Left forelimb (tissue), 1 donor: Measurements from ENCODE around the gene MAPKAPK3.
"Not testable (repeated sequence)": the region's sequence is repeated elsewhere in the genome, so short reads cannot be mapped to it uniquely, and the experiment has no call there.

Experiments
- DNase-seq: peaks from one replicate; pipeline ENCODE4 v3.0.0-alpha.2; 2018; ENCODE audit warnings: low spot score

MAPKAPK3 gene

DNA sequence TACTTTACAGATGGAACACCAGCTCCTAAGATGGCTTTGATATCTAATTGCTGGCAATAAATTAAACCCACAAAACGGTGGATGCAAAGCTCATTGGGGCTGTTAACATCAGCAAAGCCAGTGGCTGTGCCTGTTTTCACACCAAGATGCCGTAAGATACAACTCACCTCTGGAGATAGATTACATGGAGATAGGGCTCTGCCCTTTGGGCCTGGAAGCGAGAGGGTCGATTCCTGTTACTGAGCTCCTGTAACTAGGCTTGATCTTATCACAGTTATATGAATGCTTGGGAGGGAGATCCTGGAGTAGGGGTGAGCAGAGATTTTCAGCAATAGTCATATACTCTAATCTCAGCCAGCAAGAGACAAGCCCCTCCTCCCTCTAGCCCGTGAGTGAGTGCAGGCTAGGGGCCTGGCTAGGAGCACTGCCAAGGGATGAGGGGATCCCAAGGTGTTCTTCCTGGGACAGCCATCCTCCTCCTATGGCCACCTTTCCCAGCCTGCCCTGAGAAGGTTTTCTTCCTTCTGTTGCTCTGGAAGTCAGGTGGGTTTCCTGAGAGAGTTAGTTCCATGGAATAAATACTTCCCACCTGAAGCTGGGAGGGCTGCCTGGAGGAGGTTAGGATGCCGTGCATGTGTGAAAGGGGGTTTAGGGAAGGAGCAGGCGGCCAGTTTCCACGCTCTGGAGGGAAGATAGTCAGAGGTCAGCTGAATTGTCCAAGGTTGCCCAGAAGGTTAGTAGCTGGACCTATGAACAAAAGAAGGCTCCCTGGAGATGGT, 39.7 kb downstream of the MAPKAPK3 start:
- peak; percentile 8 for DNase-seq

DNA sequence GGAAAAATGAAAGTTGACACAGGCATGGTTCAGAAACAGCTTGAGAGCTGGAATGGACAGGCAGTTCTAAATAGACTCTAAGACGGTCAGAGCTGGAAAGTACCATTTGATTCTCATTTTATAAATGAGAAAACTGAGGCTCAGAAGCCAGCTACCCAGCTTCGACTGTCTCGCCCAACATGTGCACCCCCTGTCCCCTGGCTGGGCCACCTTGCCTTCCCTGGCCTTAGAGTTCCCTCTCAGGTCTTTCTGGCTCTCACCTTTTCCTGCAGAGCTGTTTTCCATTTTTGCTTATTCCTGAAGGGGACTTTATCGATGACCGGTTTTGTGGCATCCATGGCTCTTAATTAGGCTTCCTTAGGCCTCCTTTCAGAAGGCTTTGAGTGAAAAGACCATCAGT, 40.5 kb downstream of the MAPKAPK3 start:
- peak; percentile 14 for DNase-seq

DNA sequence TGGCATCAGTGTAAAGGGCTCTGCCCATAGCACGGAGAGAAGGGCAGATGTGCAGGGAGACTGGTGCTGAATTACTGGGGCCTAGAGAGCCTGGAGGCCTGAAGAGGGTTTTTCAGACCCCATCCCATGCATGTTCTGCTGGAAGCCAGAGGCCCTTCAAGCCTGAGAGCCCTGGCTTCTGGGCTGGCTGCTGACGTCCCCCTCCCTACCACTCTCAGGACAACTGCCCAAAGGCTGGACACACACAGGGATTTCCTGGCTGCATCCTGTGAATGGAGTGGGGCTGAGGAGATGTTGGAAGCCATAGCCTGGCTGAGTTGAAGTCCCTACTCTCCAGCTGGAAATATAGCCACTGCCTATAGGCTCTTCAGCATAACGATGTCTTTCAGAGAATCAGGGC, 40.9 kb downstream of the MAPKAPK3 start:
- peak; percentile 22 for DNase-seq

DNA sequence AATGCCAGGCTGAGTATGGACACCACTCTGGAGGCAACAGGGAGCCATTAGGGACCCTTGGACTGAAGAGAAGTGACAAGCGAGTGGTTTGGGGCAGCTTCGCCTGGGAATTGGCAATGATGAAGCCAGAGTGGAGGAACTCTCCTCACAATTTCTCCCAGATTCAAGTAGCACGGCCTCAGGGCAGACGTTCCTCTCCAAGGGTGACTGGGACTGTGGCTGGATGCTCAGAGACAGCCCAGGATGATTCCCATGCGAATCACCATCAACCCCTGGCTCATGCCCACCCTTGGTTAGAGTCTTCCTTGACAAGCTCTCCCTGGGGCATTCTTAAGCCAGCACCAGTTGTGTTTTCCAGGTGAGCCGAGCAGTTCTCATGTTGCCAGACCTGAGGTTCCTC, 41.5 kb downstream of the MAPKAPK3 start:
- peak; percentile 23 for DNase-seq

DNA sequence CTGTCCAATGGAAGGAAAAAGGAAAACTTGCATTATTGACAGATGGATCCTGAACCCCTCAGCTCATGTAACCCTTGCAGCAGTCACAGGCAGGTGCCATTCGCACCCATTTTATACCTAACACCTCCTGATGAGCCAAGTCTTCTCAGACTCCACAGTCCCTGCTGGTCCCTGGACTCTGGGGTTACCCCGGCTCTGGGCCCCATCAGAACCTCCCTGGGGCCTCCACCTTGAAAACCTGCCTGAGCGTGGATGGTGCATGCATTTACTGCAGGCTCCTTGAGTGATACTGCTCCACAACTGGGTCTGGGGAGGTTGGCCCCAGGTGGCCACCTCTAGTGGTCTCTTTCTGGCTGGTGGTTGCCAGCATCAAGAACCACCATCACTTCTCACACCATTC, 41.9 kb downstream of the MAPKAPK3 start:
- peak; percentile 23 for DNase-seq

DNA sequence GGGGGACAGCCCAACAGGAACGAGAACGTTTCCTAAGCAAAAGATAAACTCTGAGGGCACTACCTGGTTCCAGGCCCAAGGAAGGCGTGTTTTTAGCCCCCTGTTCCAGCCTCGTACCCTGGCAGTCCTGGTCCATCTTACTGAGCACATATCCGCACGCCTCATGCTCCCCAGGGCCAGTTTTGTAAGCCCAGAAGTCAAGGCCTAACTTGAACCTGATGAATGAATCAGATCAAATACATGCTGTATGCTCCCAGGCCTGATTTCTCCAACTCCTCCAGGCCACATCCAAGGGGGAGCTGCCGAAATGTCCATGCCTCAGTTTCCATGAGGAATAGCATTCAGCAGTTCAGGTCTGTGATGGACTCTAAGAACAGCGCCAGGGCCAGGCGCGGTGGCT, 43.4 kb downstream of the MAPKAPK3 start:
- DNase-seq, result peak; percentile 5

DNA sequence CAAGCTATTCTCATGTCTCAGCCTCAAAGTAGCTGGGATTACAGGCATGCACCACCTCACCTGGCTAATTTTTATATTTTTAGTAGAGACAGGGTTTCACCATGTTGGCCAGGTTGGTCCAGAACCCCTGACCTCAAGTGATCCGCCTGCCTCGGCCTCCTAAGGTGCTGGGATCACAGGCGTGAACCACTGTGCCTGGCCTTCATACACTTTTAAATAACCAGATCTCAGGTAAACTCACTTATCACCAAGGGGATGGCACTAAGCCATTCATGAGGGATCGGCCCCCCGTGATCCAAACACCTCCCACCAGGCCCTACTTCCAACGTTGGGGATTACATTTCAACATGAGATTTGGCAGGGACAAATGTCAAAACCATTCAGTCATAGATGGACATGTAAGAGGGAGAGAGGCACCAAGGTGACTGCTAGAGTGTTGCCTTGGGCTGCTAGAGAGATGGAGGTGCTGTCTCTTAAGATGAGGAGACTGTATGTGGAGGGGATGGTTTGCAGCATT, 44.4 kb downstream of the MAPKAPK3 start:
- no peak for DNase-seq

DNA sequence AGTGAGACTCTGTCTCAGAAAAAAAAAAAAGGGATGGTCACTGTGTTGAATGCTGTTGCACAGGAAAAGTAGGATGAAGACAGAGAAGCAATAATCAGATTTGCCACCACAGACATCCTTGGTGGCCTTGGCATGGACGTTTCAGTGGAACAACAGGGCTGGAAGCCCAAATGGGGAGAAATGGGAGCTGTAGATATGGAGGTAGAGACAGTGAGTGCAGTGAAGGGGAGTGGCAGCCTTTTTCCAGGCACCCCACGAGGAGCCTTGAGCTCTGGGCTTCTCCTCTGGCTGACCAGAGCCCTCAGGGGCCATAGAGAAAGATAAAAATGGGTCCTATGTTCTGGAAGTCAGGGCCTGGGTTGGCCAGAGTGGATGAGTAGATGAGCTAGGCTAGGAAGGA, 45.5 kb downstream of the MAPKAPK3 start:
- no peak for DNase-seq

DNA sequence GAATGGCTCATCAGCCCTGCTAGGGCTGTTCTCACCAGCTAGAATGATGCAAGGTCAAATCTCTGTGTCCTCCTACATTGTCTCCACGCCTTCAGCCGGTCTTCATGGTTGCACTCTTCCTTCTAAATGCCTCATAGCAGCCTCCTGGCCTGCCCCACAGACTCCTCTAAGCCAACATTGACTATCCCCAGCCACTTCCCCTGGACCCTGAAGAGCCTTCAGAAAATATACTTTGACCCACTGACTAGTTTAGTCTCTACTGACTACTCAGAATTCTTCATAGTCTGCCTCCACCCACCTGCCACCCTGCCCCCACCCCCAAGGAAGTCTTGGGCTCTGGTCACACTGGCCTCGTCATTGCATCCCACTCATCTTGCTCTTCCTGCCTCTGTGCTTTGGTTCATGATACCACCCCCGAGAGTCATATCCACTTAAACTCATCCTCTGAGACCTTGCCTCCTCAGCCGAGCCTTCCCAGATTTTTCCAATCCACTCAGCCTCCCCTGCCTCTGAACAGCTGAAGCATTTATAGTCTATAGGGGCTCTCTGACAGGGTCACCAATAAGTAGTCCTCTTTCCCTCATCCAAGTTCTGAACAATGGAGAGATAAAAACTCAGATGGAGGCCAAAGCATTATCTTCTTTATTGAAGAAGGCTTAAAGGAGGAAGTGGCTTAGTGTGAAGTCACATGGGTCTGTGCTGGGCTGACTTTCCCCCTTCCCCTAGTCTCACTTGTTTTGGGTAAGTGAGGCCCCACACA, 48.3 kb downstream of the MAPKAPK3 start:
- DNase-seq, result no peak

DNA sequence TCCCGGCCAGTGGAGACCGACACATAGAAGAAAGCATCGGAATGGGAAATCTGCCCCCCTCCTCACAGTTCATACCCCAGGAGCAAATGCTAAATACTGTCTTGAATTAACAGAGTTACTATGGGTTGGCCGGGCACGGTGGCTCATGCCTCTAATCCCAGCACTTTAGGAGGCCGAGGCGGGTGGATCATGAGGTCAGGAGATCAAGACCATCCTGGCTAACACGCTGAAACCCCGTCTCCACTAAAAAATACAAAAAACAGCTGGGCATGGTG, 48.8 kb downstream of the MAPKAPK3 start:
- DNase-seq, result not testable (repeated sequence)

DNA sequence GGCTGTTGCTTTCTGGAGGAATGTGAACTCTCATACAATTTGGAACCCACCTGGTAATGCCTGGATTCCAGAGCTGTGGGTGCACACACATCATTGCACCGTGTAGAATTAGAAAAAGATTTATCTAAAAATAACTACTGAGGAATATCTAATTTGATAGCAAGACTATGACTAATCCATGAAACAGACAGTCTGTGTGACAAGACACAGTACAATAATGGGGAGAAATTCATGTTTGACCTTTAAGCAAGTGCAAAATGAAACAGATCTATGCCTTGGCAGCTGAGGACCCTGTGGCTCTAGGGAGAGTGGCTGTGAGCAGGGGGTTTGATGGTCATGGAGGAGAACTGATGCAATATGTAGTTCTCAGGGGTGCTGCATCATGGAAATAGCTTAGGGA, 49.9 kb downstream of the MAPKAPK3 start:
- DNase-seq, result no peak

DNA sequence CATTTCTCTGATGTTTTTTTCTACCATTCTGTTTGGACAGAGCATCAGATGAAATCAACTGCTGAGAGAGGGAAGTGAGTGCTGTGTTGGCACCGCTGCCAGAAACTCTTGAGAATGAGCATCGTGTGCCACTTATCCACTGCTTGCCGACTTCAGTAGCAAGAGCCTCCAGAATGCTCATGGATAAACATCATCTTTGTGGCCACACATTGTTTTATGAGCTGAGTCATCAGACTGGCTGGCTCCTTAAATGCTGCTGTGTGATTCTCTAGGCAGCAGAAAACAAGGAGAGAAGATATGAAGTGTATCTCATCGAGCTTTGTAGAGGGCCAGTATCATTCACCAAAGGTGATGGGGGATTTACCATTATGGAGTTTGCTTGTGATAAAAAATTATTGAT, 54.4 kb downstream of the MAPKAPK3 start:
- no peak for DNase-seq

DNA sequence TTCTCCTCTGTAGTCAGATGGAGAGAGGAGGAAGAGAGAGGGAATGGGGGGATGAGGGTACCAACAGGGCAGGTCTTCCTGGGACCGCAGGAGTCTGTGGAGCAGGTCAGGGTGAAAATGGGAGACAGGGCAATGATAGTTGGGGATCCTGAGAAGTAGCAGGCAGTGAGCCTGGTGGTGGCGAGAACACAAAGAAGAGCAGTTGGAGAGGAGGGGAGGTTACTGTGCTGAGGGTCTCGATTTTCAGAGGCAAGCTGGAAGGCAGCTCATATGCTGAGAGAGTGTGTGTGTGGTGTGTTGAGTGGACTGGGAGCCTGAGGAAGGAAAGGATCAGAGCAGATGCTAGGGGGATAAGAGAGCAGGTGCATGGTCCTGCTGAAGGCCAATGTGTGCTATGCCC, 55.7 kb downstream of the MAPKAPK3 start:
- no peak for DNase-seq

DNA sequence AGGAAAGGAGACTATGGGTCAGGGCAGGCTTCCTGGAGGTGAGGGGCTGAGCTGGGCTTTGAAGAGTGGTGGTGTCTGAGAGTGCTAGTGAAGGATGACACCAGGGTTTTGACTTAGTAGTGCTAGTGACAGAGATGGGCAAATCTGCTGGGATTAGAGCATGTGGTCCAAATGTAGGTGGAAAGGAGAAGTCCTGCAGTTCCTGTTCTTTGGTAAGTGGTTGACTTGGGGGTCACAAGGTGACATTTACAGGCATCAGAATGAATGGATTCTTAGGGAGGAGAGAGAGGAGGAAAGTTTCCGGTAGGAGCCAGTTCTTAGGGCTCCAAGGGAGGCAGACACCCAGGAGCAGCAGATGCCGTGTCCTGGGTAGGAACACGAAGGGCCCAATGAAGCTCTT, 57.0 kb downstream of the MAPKAPK3 start:
- no peak for DNase-seq

DNA sequence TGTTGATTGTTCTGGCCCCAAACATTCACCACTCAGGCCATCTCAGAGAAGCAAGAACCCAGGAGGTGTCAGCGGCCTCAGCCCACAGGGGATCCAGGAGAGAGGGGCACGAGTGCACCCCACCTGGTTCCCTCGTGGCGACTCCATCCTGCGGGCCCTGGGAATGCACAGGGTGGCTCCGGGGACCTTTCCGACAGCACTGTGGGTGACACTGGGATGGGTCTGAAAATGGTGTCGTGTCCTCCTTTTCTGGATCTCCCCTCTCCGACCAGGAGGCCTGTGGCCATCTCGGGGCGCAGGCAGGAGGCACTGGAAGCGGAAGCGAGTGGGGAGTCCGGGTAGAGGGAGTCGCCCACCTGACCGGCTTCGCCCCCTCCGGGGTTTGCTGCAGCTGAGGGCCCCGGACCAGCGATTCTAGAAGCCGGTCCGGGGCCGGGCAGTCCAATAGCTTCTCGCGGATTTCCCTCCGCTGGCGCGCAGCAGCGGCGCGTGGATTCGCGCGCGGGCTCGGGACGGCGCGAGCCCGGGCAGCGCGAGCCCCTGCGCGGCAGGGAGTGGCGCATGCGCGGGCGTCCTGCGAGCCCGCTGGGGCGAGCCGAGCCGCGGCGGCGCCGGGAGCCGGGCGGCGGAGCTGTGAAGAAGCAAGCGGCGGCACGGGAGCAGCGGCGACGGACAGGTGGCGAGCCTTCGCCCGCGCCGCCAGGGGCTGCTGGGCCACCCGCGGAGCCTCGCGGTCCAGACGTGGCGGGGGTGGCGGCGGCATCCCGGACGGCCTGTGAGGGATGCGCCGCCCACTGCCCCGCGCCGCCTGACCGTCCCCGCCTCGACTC, 57.6 kb downstream of the MAPKAPK3 start, which contains the start of gene DOCK3:
TSS of gene DOCK3 (plus strand) at position 579 of the 830 bp plus-strand sequence. CDS start 337 bp downstream, outside the sequence.
- peak; percentile 71 for DNase-seq

DNA sequence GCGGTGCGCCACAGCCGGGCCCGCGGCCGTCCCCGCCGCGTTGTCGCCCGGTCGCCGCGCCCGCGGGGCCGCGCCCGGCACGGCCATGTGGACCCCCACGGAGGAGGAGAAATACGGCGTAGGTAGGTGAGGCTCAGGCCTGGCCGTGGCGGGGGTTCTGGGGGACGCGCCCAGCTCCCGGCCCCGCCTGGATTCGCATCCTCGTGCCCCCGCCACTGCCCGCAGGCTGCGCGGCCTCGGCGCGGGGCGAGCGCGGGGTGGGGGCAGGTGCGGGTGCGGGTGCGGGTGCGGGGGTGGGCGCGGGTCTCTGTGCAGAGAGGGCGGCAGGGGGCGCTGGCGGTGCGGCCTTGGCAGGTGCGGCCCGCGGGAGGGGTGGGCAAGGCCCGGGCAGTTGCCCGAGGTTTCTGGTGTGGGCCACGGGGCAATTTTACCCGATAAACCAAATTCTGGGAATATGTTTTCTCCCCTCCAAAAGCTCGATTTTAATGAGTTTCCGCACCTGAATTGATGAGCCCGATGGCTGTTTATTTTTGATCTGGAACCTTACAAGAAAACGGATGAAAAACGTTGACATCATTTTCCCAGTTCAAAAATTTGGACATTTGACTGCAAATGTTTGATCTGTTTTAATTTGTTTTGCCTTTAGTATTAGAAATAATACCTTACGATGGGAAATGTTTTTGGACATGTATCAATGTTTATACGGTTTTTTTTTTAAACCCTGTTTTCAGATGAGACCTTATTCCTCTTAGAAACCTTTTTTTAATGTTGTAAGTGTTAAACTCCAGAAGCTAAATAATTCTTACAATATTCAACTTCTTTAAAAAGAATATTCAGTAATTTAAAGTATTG, 58.5 kb downstream of the MAPKAPK3 start:
- no peak for DNase-seq

DNA sequence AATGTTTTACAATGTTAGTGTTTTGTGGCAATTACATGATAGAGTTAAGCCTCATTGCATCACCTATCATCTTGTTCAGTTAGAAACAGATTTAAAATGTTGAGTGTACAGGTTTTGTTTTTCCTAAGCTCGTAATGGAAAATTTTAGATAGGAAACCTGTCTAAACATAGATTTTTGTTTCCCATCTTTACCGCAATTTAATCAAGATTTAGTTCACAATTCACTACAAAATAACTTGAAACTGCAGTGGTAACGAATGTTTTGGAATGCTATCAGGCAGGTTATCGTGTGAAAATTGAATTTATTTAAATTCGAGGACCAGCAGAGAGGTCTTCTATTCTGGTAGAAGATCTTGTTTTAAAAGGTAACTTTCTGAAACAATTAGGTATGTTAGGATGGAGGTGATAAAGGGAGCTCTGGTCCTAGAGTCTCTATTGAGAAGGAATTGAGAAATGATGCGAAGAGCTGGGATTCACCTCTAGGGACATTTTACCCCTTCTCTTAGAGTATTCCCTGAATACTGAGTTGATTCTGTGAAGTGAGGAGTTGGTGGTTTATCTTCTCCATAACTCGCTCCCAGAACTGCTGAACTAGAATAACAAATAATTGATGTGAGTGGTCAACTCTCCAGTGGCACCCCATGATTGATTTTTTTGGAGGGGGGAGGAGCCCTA, 59.2 kb downstream of the MAPKAPK3 start:
- DNase-seq, result no peak

DNA sequence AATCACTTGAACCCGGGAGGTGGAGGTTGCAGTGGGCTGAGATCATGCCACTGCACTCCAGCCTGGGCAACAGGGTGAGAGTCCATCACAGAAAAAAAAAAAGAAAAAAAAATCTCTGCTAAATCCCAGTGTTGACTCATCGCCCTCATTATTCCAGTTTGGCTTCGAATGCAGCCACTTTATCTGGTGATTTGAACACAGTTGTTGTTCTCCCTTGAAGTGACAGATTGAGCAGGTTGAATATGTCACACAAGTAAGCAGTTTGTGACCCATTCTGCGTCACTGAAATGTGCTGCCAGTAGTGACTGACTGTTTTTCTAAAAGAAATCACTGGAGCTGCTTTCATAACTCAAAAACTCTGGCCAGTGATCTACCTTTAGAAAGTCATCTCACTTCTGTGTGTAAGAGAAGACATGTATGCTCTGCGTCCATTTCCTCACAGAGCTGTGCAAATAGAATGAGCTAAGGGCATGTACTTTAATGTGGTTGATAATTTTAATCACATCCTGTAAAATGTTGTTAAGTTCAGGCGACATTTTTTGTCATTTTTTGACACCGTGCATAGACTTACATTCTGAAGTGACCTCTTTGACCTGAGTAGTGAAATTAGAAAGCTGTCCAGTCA, 70.3 kb downstream of the MAPKAPK3 start:
- no peak for DNase-seq

DNA sequence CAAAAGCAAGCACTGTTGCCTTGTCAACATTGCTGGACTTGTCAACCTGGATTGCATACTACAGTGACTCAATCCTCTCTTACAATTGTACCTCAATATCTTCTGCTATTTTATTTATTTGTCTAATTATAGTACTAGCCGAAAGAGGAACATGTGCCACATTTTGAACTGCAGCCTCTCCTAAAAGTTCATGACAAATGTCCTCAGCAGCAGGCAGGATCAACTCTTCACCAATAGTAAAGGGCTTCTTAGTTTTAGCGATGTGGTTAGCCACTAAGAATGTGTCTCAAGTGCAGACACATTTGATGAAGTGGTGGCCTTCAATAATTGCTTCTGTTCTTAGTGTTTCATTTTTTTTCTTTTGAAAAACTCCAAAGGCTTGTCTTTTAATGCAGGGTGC, 71.0 kb downstream of the MAPKAPK3 start:
- DNase-seq, result no peak

DNA sequence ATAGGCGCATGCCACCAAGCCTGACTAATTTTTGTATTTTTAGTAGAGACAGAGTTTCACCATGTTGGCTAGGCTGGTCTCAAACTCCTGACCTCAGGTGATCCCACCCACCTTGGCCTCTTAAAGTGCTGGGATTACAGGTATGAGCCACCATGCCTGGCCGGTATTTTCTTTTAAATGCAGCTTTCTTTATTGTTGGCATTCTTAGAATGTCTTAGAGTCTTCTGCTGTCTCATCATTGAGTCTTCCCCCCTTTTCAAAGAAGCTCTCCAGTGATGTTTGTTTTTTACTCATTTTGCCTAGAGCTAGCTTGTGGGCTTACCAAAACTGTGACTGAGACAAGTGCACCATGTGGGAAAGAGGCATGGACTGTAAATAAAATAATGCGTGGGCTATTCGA, 71.7 kb downstream of the MAPKAPK3 start:
- DNase-seq, result not testable (repeated sequence)

DNA sequence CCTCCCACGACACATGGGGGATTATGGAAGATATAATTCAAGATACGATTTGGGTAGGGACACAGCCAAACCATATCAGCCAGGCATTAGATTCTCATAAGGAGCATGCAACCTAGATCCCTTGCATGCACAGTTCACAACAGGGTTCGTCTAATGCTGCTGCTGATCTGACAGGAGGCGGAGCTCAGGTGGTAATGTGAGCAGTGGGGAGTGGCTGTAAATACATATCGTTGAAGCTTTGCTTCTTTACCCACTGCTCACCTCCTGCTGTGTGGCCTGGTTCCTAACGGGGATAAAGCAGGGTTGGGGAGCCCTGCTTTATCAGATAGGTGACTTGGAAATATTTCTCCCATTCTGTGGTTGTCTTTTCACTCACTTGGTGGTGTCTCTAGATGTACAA, 72.6 kb downstream of the MAPKAPK3 start:
- no peak for DNase-seq
